Measurements from ENCODE around the gene SF3B2. TPM values are rescaled to one million over a fixed set of nuclear protein-coding genes. Genes with fewer than 3 reads are reported as not detected.
A peak's percentile ranks its signal among the peaks of the same experiment; 100 is the strongest.
"Not testable (repeated sequence)": the region's sequence is repeated elsewhere in the genome, so short reads cannot be mapped to it uniquely, and the experiment has no call there.

The SF3B2 gene
- total RNA-seq, 2 experiments from 2014 or later, result 256 to 281 TPM

- ATAC-seq, result peak; percentile 91
- Mint-ChIP-seq H3K27me3 (peaks cover 8% of the 10 kb centered on the region), H3K4me1 (peaks cover 23% of the 10 kb centered on the region), H3K27ac (no peak overlapping the region), H3K36me3 (no peaks in the 10 kb centered on the region), H3K4me3 (no peak overlapping the region), H3K9me3 (ENCODE audit: low read depth) (no peaks in the 10 kb centered on the region)
- CTCF ChIA-PET, result interaction anchor here (0.6 to 6.2 kb wide), 48 partner anchors 8 to 311 kb away, joined by 3 to 51 read pairs (median 5); partner anchors contain the start of genes AP5B1, BANF1, CCDC85B and CST6
- peak; percentile 83 for DNase-seq
Measured at GRCh38 chr11:66022401-66023185, 29.6 kb upstream of the SF3B2 start.

GRCh38 chr11:66023186-66023440 is 29.1 kb upstream of the SF3B2 start:
- H3K27ac Mint-ChIP-seq; ATAC-seq; H3K9me3 Mint-ChIP-seq (ENCODE audit: low read depth); DNase-seq; H3K4me3 Mint-ChIP-seq; H3K27me3 Mint-ChIP-seq; H3K36me3 Mint-ChIP-seq: not testable (repeated sequence)
- CTCF ChIA-PET, result interaction anchor here (1.2 to 6.2 kb wide), 31 partner anchors 10 to 311 kb away, joined by 3 to 51 read pairs (median 7); partner anchors contain the start of genes AP5B1, BANF1, CST6 and EIF1AD
- H3K4me1 Mint-ChIP-seq, result peaks cover 23% of the 10 kb centered on the region

GRCh38 chr11:66026017-66026529 is 26.1 kb upstream of the SF3B2 start, which contains the start of gene CATSPER1:
Gene CATSPER1, minus strand, starts transcription at chr11:66026479. Its CDS starts 100 bp downstream, at chr11:66026379.
- no peak within 1 kb of the TSS for H3K27ac Mint-ChIP-seq
- H3K4me3 Mint-ChIP-seq, result no peak within 1 kb of the TSS
- no peaks in the 10 kb centered on the region for H3K36me3 Mint-ChIP-seq
- peaks cover 15% of the 10 kb centered on the region for H3K4me1 Mint-ChIP-seq
- no peak for DNase-seq
- no peak for ATAC-seq
- peaks cover 8% of the 10 kb centered on the region for H3K27me3 Mint-ChIP-seq
- CTCF ChIA-PET, result interaction anchor here (1.2 to 1.6 kb wide), 2 partner anchors 15 to 24 kb away, joined by 3 to 4 read pairs; partner anchors contain the start of gene BANF1
- H3K9me3 Mint-ChIP-seq (ENCODE audit: low read depth), result no peaks in the 10 kb centered on the region

GRCh38 chr11:66032957-66033735 is 19.0 kb upstream of the SF3B2 start:
- Mint-ChIP-seq H3K9me3 (ENCODE audit: low read depth) (no peaks in the 10 kb centered on the region), H3K4me1 (no peaks in the 10 kb centered on the region), H3K27me3 (peaks cover 11% of the 10 kb centered on the region), H3K36me3 (no peaks in the 10 kb centered on the region), H3K4me3 (no peak overlapping the region), H3K27ac (no peak overlapping the region)
- DNase-seq (no peak), ATAC-seq (no peak)
- CTCF ChIA-PET, result interaction anchor here (1.2 kb wide), 1 partner anchor 12 kb away, joined by 4 read pairs; no protein-coding TSS in a partner anchor

GRCh38 chr11:66035653-66036333 is 16.4 kb upstream of the SF3B2 start:
- Mint-ChIP-seq H3K36me3 (no peaks in the 10 kb centered on the region), H3K27me3 (peaks cover 22% of the 10 kb centered on the region), H3K4me1 (no peaks in the 10 kb centered on the region), H3K9me3 (ENCODE audit: low read depth) (no peaks in the 10 kb centered on the region), H3K4me3 (no peak overlapping the region), H3K27ac (no peak overlapping the region)
- DNase-seq (no peak), ATAC-seq (no peak)
- CTCF ChIA-PET, result interaction anchor here (1.6 to 2.6 kb wide), 3 partner anchors 9 to 16 kb away, joined by 3 to 15 read pairs (median 8); no protein-coding TSS in a partner anchor

DNA sequence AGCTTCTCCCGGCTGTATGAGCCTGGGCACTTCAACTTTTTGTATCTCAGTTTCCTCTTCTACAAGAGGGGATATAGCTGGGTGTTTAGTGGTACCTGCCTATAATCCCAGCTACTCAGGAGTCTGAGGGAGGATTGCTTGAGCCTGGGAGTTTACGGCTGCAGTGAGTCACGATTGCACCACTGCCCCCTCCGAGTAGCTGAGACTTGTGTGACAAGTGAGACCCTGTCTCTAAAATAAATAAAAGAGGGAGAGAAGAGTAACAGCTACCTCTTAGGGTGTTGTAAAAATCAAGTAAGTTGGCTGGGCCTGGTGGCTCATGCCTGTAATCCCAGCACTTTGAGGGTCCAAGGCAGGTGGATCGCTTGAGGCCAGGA is 15.8 kb upstream of the SF3B2 start:
- Mint-ChIP-seq H3K27me3 (peaks cover 22% of the 10 kb centered on the region), H3K4me3 (no peak overlapping the region), H3K27ac (no peak overlapping the region), H3K4me1 (no peaks in the 10 kb centered on the region), H3K36me3 (no peaks in the 10 kb centered on the region), H3K9me3 (ENCODE audit: low read depth) (no peaks in the 10 kb centered on the region)
- CTCF ChIA-PET, result interaction anchor here (1.6 to 2.6 kb wide), 3 partner anchors 9 to 15 kb away, joined by 3 to 15 read pairs (median 8); no protein-coding TSS in a partner anchor
- no peak for DNase-seq
- no peak for ATAC-seq

DNA sequence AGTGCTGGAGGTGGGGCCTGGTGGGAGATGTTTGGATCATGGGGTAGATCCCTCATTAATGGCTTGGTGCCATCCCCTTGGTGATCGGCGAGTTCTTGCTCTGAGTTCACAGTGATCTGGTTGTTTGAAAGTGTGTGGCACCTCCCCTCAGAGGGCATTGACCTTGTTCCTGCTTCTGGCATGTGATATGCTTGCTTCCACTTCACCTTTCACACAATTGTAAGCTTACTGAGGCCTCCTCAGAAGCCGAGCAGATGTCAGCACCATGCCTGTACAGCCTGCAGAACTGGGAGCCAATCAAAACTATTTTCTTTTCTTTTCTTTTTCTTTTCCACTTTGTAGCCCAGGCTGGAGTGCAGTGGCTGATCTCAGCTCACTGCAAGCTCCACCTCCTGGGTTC is 14.8 kb upstream of the SF3B2 start:
- H3K27me3 Mint-ChIP-seq, result peaks cover 22% of the 10 kb centered on the region
- H3K4me1 Mint-ChIP-seq, result no peaks in the 10 kb centered on the region

DNA sequence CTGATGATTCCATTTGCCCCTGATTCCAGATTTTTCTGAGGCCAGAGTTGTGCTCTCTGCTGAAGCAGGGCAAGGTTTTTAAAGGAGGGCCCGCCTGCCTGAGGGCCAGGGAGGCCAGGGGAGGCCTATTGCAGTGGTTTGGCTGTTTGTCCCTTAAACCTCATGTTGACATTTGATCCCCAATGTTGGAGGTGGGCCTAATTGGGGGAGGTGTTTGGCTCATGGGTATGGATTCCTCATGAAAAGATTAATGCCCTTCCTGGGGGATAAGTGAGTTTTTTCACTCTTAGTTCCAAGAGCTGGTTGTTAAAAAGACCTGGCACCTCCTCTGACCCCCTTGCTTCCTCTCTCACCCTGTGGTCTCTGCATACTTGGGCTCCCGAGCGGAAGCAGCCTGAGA is 12.4 kb upstream of the SF3B2 start:
- no peaks in the 10 kb centered on the region for H3K36me3 Mint-ChIP-seq
- H3K4me1 Mint-ChIP-seq, result peaks cover 3% of the 10 kb centered on the region
- H3K27me3 Mint-ChIP-seq, result peaks cover 19% of the 10 kb centered on the region
- CTCF ChIA-PET, result interaction anchor here (2.2 kb wide), 1 partner anchor 17 kb away, joined by 12 read pairs; no protein-coding TSS in a partner anchor
- no peak overlapping the region for H3K4me3 Mint-ChIP-seq
- H3K27ac Mint-ChIP-seq, result no peak overlapping the region
- ATAC-seq (no peak), DNase-seq (no peak)
- no peaks in the 10 kb centered on the region for H3K9me3 Mint-ChIP-seq (ENCODE audit: low read depth)

More for the DNA sequence above, 14.8 kb upstream of the SF3B2 start:
- no peaks in the 10 kb centered on the region for H3K36me3 Mint-ChIP-seq
- ATAC-seq, result no peak
- DNase-seq, result no peak
- no peaks in the 10 kb centered on the region for H3K9me3 Mint-ChIP-seq (ENCODE audit: low read depth)
- CTCF ChIA-PET, result interaction anchor here (0.7 to 2.6 kb wide), 3 partner anchors 8 to 524 kb away, joined by 3 to 15 read pairs (median 12); no protein-coding TSS in a partner anchor
- no peak overlapping the region for H3K4me3 Mint-ChIP-seq
- H3K27ac Mint-ChIP-seq, result no peak overlapping the region

- CTCF ChIA-PET, result interaction anchor here (1.5 kb wide), 1 partner anchor 154 kb away, joined by 4 read pairs; the partner anchor contains the start of gene FIBP
- DNase-seq (no peak), ATAC-seq (no peak)
- H3K36me3 Mint-ChIP-seq, result no peaks in the 10 kb centered on the region
- peaks cover 12% of the 10 kb centered on the region for H3K4me1 Mint-ChIP-seq
- H3K4me3 Mint-ChIP-seq, result no peak overlapping the region
- H3K27ac Mint-ChIP-seq, result no peak overlapping the region
- peaks cover 11% of the 10 kb centered on the region for H3K27me3 Mint-ChIP-seq
- no peaks in the 10 kb centered on the region for H3K9me3 Mint-ChIP-seq (ENCODE audit: low read depth)
Measured at GRCh38 chr11:66042227-66042995, 9.8 kb upstream of the SF3B2 start.

DNA sequence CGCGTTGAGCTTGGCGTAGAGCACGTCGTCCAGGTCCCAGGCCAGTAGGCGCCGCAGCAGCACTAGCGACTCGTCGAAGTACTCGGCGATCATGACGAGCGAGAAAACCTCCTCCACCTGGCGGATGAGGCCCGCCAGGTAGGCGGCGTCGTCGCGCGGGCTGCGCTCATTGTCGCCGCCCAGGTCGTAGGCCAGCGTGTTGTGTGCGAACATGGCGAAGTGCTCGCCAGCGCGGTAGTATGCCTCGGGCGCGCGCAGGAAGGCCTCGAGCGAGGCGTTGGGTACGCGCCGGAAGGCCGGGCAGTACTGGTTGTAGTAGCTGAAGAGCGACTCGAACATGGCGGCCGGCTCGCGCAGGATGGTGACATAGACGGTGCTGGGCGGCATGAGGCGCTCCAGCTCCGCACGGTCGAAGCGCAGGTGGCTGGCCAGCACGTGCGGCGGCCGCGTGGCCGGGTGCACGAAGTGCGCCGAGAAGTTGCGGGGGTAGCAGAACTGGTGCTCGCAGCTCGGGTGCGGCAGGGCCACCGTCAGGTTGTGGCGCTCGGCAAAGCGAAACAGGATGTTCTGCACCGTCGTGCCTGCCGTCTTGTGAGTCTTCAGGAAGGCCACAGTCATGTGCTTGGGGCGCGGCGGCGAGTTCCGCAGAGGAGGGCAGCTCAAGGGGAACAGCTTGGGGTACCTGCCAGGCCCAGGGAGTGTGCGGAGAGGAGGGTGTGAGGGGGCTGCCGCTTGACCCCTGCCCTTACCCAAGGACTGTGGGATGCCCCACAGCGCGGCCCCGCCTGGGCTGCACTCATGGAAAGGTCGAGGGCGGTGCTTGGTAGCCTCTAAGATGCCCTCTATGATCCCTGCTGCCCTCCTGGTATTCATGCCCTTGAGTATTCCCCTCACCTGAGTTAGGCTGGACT is 8.9 kb upstream of the SF3B2 start:
- Mint-ChIP-seq H3K36me3 (no peaks in the 10 kb centered on the region), H3K4me3 (no peak overlapping the region), H3K27ac (no peak overlapping the region), H3K9me3 (ENCODE audit: low read depth) (no peaks in the 10 kb centered on the region), H3K27me3 (peaks cover 11% of the 10 kb centered on the region), H3K4me1 (peaks cover 12% of the 10 kb centered on the region)
- CTCF ChIA-PET, result interaction anchor here (1.1 to 3.5 kb wide), 8 partner anchors 11 to 246 kb away, joined by 3 to 35 read pairs (median 6); partner anchors contain the start of genes FIBP, PACS1, SF3B2 and YIF1A
- ATAC-seq (no peak), DNase-seq (no peak)

DNA sequence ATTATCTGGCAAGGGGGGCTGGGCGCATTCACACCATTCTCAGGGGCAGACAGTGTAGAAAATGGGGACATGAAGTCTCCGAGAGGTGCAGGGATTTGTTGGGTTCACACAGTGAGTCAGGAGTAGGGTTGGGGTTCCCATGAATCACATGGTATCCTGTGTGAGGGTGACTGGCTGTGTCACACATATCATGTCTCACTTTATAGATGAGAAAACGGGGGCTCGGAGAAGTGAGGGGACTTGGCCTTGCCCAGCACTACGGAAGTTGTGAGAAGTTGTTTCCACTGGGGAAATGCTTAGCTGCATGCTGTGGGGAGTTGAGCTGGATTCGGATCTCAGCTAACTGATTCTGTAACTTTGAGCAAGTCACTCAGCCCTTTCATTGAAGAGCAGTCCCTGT is 7.4 kb upstream of the SF3B2 start:
- Mint-ChIP-seq H3K4me1 (peaks cover 15% of the 10 kb centered on the region), H3K4me3 (no peak overlapping the region), H3K36me3 (no peaks in the 10 kb centered on the region), H3K9me3 (ENCODE audit: low read depth) (no peaks in the 10 kb centered on the region), H3K27ac (no peak overlapping the region), H3K27me3 (peaks cover 6% of the 10 kb centered on the region)
- CTCF ChIA-PET, result interaction anchor here (0.6 to 4.9 kb wide), 39 partner anchors 9 to 505 kb away, joined by 3 to 51 read pairs (median 4); partner anchors contain the start of genes AP5B1, BANF1, CST6 and FIBP
- no peak for DNase-seq
- ATAC-seq, result peak; percentile 45
